SU-DHL-6 (cell line): ENCODE data around the gene TMEM203.

Experiments used
- CTCF ChIP-seq: fragments of 200-600 bp; sonication (generic); IDR thresholded peaks from one replicate; pipeline ENCODE4 v1.5.1; 2017; ENCODE audit warnings: antibody characterized with exemption, mild to moderate bottlenecking, low read length, moderate library complexity; ENCODE audit not compliant: insufficient read depth, poor library complexity, severe bottlenecking
- EZH2phosphoT487 ChIP-seq: fragments of 200-600 bp; sonication (generic), shearing (Covaris generic); conservative IDR thresholded peaks from 2 replicates; pipeline ENCODE4 v1.6.1; 2018; ENCODE audit warnings: mild to moderate bottlenecking, antibody characterized with exemption, low read length, moderate library complexity, mixed read lengths

GRCh38 chr9:137247135-137247915, 41.9 kb upstream of the TMEM203 start:
- TF ChIP-seq CTCF = no peak
- TF ChIP-seq EZH2phosphoT487 = no peak
